H1 (cell line): ENCODE data around the gene NUTM1.

Experiments used
- CEBPB ChIP-seq: IDR thresholded peaks from 2 replicates; pipeline ENCODE4 v1.6.1; 2012; ENCODE audit warnings: low read depth, low read length
- CHD2 ChIP-seq: IDR thresholded peaks from 2 replicates; pipeline ENCODE4 v1.6.1; 2012; ENCODE audit warnings: low read length, improper control_type of control experiment
- CREB1 ChIP-seq: IDR thresholded peaks from 2 replicates; pipeline ENCODE4 v1.6.1; 2012; ENCODE audit warnings: inconsistent platforms
- CTCF ChIP-seq, 3 experiments: IDR thresholded peaks; 1 replicate in 2 of 3; 2 replicates in 1 of 3; pipeline versions ENCODE4 v1.5.1 to v1.6.1; 2011; ENCODE audit warnings: low read length in 3 of 3, mild to moderate bottlenecking in 3 of 3, inconsistent platforms in 2 of 3, low read depth in 1 of 3, moderate library complexity in 1 of 3; ENCODE audit not compliant: insufficient read depth in 1 of 3; ENCODE audit errors: control extremely low read depth in 1 of 3
- EP300 ChIP-seq, 2 experiments: IDR thresholded peaks; 1 replicate in 1 of 2; 2 replicates in 1 of 2; pipeline ENCODE4 v1.6.1; 2011 to 2012; ENCODE audit warnings: low read depth in 2 of 2, low read length in 2 of 2, mild to moderate bottlenecking in 2 of 2, borderline replicate concordance in 1 of 2, inconsistent platforms in 1 of 2, moderate library complexity in 1 of 2
- PHF8 ChIP-seq: fragments of 200-600 bp; sonication (generic); conservative IDR thresholded peaks from 2 replicates; pipeline ENCODE4 v1.7.1; 2012; ENCODE audit warnings: low read depth, mild to moderate bottlenecking, inconsistent platforms, low read length, moderate library complexity
- POLR2A ChIP-seq, 2 experiments: IDR thresholded peaks; 1 replicate in 1 of 2; 2 replicates in 1 of 2; pipeline ENCODE4 v1.6.1; 2011; ENCODE audit warnings: low read depth in 2 of 2, low read length in 2 of 2, mild to moderate bottlenecking in 2 of 2; ENCODE audit errors: control extremely low read depth in 1 of 2
- POLR2AphosphoS5 ChIP-seq: IDR thresholded peaks from 2 replicates; pipeline ENCODE4 v1.6.1; 2011; ENCODE audit warnings: low read depth, low read length
- POU5F1 ChIP-seq: IDR thresholded peaks from 2 replicates; pipeline ENCODE4 v1.6.1; 2011; ENCODE audit warnings: low read depth, mild to moderate bottlenecking, low read length, moderate library complexity
- RFX5 ChIP-seq: IDR thresholded peaks from 2 replicates; pipeline ENCODE4 v1.6.1; 2011; ENCODE audit warnings: low read depth, low read length, improper control_type of control experiment, borderline replicate concordance
- SP1 ChIP-seq: IDR thresholded peaks from 2 replicates; pipeline ENCODE4 v1.6.1; 2011; ENCODE audit warnings: low read depth, low read length
- SRF ChIP-seq: IDR thresholded peaks from 2 replicates; pipeline ENCODE4 v1.6.1; 2011; ENCODE audit warnings: mild to moderate bottlenecking, low read depth, low read length, moderate library complexity
- TAF1 ChIP-seq: IDR thresholded peaks from 2 replicates; pipeline ENCODE4 v1.6.1; 2011; ENCODE audit warnings: mild to moderate bottlenecking, low read depth, low read length

- no peak for TF ChIP-seq CTCF (IDR thresholded peaks at IDR 0.05; ENCODE audit: control extremely low read depth in 1 of 3, insufficient read depth in 1 of 3, low read depth in 1 of 3, low read length in 3 of 3)
- no peak for TF ChIP-seq POLR2A (IDR thresholded peaks at IDR 0.05; ENCODE audit: control extremely low read depth in 1 of 2, low read depth in 2 of 2, low read length in 2 of 2)
- no peak for TF ChIP-seq TAF1
- no peak for TF ChIP-seq POU5F1
- no peak for TF ChIP-seq POLR2AphosphoS5
- no peak for TF ChIP-seq RFX5
- TF ChIP-seq SRF = no peak
- TF ChIP-seq CHD2 = no peak
- TF ChIP-seq CEBPB = no peak
- no peak for TF ChIP-seq EP300 (IDR thresholded peaks at IDR 0.05; ENCODE audit: borderline replicate concordance in 1 of 2, low read depth in 2 of 2, low read length in 2 of 2)
- 0 out of 2 replicates have a peak, but pooled peaks have one; percentile 34 for TF ChIP-seq SP1
- no peak for TF ChIP-seq PHF8
- TF ChIP-seq CREB1 = no peak
These were observed 22.1 kb downstream of the NUTM1 start for GRCh38 chr15:34365091-34365825.
